Ovary (tissue), 3 donors: ENCODE results near the gene POM121.
"Not testable (repeated sequence)": the region's sequence is repeated elsewhere in the genome, so short reads cannot be mapped to it uniquely, and the experiment has no call there.

Experiments used
- CTCF ChIP-seq, 3 donors: fragments of 450-650 bp in 2 of 3; fragments of 200-600 bp in 1 of 3; IDR thresholded peaks; one replicate each; pipeline versions ENCODE4 v1.5.1 to v1.8.0; 2016 to 2022; ENCODE audit warnings: antibody characterized with exemption in 3 of 3, mild to moderate bottlenecking in 1 of 3
- POLR2A ChIP-seq: fragments of 450-650 bp; IDR thresholded peaks from one replicate; pipeline ENCODE4 v1.6.1; 2017; ENCODE audit warnings: antibody characterized with exemption, mild to moderate bottlenecking, moderate library complexity
- donor health status: DM: no; HTN: no; CAD: no.

- not testable (repeated sequence) for TF ChIP-seq CTCF (IDR thresholded peaks at IDR 0.05); POLR2A
Measured at GRCh38 chr7:72949686-72950085, 24.8 kb downstream of the POM121 start.
